HCT116 (cell line): Measurements from ENCODE around the gene CCDC92.

Experiments
- EZH2 ChIP-seq: fragments of 200-600 bp; sonication (generic); IDR thresholded peaks from 2 replicates; pipeline ENCODE4 v1.6.1; 2017; ENCODE audit warnings: antibody characterized with exemption, mixed run types
- TF ChIP-seq, protein P1 (sequence below), 3 experiments: fragments of 200-600 bp in 1 of 3; sonication (generic) in 1 of 3; IDR thresholded peaks in 2 of 3; conservative IDR thresholded peaks in 1 of 3; 2 replicates each; pipeline ENCODE4 v1.5.1; 2012 to 2017; ENCODE audit warnings: low read depth in 2 of 3, low read length in 2 of 3, antibody characterized with exemption in 1 of 3, borderline replicate concordance in 1 of 3, control low read depth in 1 of 3, mild to moderate bottlenecking in 1 of 3, mixed read lengths in 1 of 3, mixed run types in 1 of 3, moderate library complexity in 1 of 3; ENCODE audit not compliant: insufficient read depth in 1 of 3

DNA sequence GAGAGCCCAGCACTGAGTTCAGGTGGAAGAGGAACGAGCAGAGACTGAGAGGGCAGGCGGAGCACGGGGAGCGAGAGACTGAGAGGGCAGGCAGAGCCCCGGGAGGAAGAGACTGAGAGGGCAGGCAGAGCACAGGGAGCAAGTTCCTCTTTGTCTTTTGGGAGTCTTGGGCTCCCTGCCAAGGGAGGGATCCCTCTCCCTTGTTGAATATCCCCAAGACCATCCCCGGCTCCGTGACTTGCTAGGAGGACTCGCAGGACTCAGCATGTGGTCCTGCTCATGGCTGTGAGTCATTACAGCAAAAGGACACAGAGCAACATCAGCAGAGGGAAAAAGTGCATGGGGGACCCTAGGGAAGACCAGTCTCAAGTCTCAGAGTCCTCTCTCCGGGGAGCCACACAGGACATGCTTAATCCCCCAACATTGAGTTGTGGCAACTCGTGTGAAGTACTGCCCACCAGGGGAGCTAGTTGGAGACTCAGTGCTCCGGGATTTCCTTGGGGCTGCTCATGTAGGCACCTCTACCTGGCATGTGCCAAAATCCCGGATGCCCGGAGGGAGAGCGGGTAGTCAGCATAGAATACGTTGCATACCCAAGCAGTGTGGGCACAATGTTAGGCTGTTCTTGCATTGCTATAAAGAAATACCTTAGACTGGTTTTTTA is 81.0 kb downstream of the CCDC92 start:
- no peak for TF ChIP-seq EZH2
- TF ChIP-seq, protein P1, sequence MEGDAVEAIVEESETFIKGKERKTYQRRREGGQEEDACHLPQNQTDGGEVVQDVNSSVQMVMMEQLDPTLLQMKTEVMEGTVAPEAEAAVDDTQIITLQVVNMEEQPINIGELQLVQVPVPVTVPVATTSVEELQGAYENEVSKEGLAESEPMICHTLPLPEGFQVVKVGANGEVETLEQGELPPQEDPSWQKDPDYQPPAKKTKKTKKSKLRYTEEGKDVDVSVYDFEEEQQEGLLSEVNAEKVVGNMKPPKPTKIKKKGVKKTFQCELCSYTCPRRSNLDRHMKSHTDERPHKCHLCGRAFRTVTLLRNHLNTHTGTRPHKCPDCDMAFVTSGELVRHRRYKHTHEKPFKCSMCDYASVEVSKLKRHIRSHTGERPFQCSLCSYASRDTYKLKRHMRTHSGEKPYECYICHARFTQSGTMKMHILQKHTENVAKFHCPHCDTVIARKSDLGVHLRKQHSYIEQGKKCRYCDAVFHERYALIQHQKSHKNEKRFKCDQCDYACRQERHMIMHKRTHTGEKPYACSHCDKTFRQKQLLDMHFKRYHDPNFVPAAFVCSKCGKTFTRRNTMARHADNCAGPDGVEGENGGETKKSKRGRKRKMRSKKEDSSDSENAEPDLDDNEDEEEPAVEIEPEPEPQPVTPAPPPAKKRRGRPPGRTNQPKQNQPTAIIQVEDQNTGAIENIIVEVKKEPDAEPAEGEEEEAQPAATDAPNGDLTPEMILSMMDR (IDR thresholded peaks at IDR 0.05 in 2 of 3, conservative IDR thresholded peaks at IDR 0.05 in 1 of 3; ENCODE audit: borderline replicate concordance in 1 of 3, insufficient read depth in 1 of 3, low read depth in 2 of 3, low read length in 2 of 3) = peak in 2 of 3 experiments; percentile 25; a peak in 2 of 6 replicates
